ENCODE measurements around the gene RPL41. TPM values are rescaled to one million over a fixed set of nuclear protein-coding genes. Genes with fewer than 3 reads are reported as not detected.
A peak's percentile ranks its signal among the peaks of the same experiment; 100 is the strongest.

The RPL41 gene
- polyA plus RNA-seq, 1 of the 3 experiments (the other 2 are of a cell fraction) = 12,464 TPM

DNA sequence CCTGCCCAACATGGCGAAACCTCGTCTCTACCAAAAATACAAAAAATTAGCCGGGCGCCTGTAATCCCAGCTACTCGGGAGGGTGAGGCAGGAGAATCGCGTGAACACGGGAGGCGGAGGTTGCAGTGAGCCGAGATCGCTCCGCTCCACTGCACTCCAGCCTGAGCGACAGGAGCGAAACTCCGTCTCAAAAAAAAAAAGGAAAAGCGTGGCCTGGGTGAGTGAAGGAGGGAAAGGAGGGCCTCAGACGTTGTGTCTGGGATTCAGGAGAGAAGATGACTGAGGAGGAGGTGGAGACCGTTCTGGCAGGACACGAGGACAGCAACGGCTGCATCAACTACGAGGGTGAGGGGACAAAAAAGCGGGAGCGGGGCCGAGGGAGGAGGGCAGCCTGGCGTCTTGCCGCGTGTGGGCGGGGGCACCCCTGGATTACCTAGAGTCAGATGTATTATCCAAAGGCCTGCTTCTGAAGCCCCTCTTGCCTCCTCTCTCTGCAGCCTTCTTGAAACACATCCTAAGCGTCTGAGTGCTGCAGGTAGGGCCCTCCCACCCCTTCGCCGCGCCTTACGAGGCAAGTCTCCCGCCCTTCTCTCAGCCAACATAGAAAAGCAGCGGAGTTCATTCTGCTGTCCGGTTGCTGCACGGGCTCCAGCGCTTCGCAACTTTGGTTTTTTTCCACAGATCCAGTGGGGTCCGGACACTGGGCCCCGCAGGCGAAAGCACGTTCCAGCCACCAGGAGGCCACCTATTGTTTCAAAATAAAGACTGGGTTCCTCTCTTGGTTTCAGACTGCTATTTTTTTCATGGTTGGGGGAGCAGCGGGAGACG lies 41.0 kb downstream of the RPL41 start:
- DNase-seq = peak; percentile 63
- Histone ChIP-seq H3K9me2 (no peaks in the 10 kb centered on the region), H3K9ac (peak overlapping the region; percentile 59; the same call in 1 of the 2 replicates), H3K4me1 (ENCODE audit: control insufficient read depth in 1 of 2, insufficient read depth in 2 of 2, low read depth in 1 of 2, low read length in 1 of 2) (peaks cover 31 to 43% of the 10 kb centered on the region in 2 experiments; a peak in 3 of 4 replicates), H3F3A (replicated peaks; ENCODE audit: insufficient read depth) (peaks cover 41% of the 10 kb centered on the region), H3K4me3 (ENCODE audit: low read depth in 2 of 2, low read length in 1 of 2) (peak overlapping the region; percentile 42 to 58), H3K36me3 (replicated peaks in 1 of 2; ENCODE audit: control insufficient read depth in 1 of 2, insufficient read depth in 2 of 2, low read length in 1 of 2) (peaks cover 36 to 40% of the 10 kb centered on the region in 2 experiments), H4K20me1 (ENCODE audit: insufficient read depth) (peaks cover 30% of the 10 kb centered on the region), H2AFZ (ENCODE audit: low read depth) (0 out of 2 replicates have a peak overlapping the region, but pooled peaks have one; percentile 48), H3K9me3 (no peaks in the 10 kb centered on the region), H3K27ac (ENCODE audit: low read depth in 2 of 2, low read length in 1 of 2) (peak overlapping the region; percentile 70 to 89), H3K79me2 (ENCODE audit: insufficient read depth) (peaks cover 75% of the 10 kb centered on the region), H3K4me2 (peak overlapping the region; percentile 74), H3K27me3 (ENCODE audit: insufficient read depth) (no peaks in the 10 kb centered on the region)
- ChIA-PET POLR2A (interaction anchor here (0.6 to 2.5 kb wide), 5 partner anchors 29 to 110 kb away, joined by 3 to 19 read pairs (median 6); partner anchors contain the start of genes ESYT1, SMARCC2 and ZC3H10), CTCF (interaction anchor here (0.7 to 3.6 kb wide), 6 partner anchors 29 to 48 kb away, joined by 3 to 14 read pairs (median 10); partner anchors contain the start of genes ESYT1, SMARCC2 and ZC3H10)
- 35% methylated on average over 44 of the region's 45 CpGs for WGBS (ENCODE audit: low lambda C conversion rate)
- TF ChIP-seq, protein P1, sequence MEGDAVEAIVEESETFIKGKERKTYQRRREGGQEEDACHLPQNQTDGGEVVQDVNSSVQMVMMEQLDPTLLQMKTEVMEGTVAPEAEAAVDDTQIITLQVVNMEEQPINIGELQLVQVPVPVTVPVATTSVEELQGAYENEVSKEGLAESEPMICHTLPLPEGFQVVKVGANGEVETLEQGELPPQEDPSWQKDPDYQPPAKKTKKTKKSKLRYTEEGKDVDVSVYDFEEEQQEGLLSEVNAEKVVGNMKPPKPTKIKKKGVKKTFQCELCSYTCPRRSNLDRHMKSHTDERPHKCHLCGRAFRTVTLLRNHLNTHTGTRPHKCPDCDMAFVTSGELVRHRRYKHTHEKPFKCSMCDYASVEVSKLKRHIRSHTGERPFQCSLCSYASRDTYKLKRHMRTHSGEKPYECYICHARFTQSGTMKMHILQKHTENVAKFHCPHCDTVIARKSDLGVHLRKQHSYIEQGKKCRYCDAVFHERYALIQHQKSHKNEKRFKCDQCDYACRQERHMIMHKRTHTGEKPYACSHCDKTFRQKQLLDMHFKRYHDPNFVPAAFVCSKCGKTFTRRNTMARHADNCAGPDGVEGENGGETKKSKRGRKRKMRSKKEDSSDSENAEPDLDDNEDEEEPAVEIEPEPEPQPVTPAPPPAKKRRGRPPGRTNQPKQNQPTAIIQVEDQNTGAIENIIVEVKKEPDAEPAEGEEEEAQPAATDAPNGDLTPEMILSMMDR (IDR thresholded peaks at IDR 0.05) = peak; percentile 76
- TF ChIP-seq EZH2phosphoT487 (IDR thresholded peaks at IDR 0.05; ENCODE audit: borderline replicate concordance, low read depth) (no peak), GABPA (IDR thresholded peaks at IDR 0.05; ENCODE audit: low read depth) (no peak), FOSL2 (IDR thresholded peaks at IDR 0.05; ENCODE audit: borderline replicate concordance, low read depth) (no peak), MEF2A (IDR thresholded peaks at IDR 0.05; ENCODE audit: borderline replicate concordance, low read depth) (no peak), POLR2AphosphoS5 (IDR thresholded peaks at IDR 0.05; ENCODE audit: low read depth, low read length) (peak; percentile 27; the same call in 1 of the 2 replicates), JUND (IDR thresholded peaks at IDR 0.05) (no peak), TAF1 (IDR thresholded peaks at IDR 0.05; ENCODE audit: borderline replicate concordance, low read depth, low read length) (0 out of 2 replicates have a peak, but pooled peaks have one; percentile 27), GATA2 (CRISPR knock-in tag; IDR thresholded peaks at IDR 0.05) (no peak), EP300 (IDR thresholded peaks at IDR 0.05; ENCODE audit: borderline replicate concordance in 1 of 2, low read depth in 1 of 2, low read length in 1 of 2) (no peak), FOXJ3 (CRISPR knock-in tag; IDR thresholded peaks at IDR 0.05) (no peak), YY1 (IDR thresholded peaks at IDR 0.05; ENCODE audit: low read depth) (no peak), FOXM1 (IDR thresholded peaks at IDR 0.05; ENCODE audit: low read depth) (no peak), TEAD4 (IDR thresholded peaks at IDR 0.05; ENCODE audit: borderline replicate concordance, insufficient read depth) (0 out of 2 replicates have a peak, but pooled peaks have one; percentile 32), MXI1 (IDR thresholded peaks at IDR 0.05; ENCODE audit: low read depth, low read length) (peak; percentile 12; the same call in 1 of the 2 replicates), RAD21 (IDR thresholded peaks at IDR 0.05; ENCODE audit: low read length) (peak; percentile 18), ELF1 (IDR thresholded peaks at IDR 0.05) (no peak), NRF1 (IDR thresholded peaks at IDR 0.05; ENCODE audit: low read depth, low read length) (no peak)
- TF ChIP-seq, protein P2, sequence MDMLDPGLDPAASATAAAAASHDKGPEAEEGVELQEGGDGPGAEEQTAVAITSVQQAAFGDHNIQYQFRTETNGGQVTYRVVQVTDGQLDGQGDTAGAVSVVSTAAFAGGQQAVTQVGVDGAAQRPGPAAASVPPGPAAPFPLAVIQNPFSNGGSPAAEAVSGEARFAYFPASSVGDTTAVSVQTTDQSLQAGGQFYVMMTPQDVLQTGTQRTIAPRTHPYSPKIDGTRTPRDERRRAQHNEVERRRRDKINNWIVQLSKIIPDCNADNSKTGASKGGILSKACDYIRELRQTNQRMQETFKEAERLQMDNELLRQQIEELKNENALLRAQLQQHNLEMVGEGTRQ (IDR thresholded peaks at IDR 0.05; ENCODE audit: borderline replicate concordance, low read depth, low read length) = no peak
- TF ChIP-seq, protein P3, sequence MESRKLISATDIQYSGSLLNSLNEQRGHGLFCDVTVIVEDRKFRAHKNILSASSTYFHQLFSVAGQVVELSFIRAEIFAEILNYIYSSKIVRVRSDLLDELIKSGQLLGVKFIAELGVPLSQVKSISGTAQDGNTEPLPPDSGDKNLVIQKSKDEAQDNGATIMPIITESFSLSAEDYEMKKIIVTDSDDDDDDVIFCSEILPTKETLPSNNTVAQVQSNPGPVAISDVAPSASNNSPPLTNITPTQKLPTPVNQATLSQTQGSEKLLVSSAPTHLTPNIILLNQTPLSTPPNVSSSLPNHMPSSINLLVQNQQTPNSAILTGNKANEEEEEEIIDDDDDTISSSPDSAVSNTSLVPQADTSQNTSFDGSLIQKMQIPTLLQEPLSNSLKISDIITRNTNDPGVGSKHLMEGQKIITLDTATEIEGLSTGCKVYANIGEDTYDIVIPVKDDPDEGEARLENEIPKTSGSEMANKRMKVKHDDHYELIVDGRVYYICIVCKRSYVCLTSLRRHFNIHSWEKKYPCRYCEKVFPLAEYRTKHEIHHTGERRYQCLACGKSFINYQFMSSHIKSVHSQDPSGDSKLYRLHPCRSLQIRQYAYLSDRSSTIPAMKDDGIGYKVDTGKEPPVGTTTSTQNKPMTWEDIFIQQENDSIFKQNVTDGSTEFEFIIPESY (IDR thresholded peaks at IDR 0.05; ENCODE audit: borderline replicate concordance, low read depth) = no peak
- TF ChIP-seq, protein P4, sequence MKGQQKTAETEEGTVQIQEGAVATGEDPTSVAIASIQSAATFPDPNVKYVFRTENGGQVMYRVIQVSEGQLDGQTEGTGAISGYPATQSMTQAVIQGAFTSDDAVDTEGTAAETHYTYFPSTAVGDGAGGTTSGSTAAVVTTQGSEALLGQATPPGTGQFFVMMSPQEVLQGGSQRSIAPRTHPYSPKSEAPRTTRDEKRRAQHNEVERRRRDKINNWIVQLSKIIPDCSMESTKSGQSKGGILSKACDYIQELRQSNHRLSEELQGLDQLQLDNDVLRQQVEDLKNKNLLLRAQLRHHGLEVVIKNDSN (IDR thresholded peaks at IDR 0.05; ENCODE audit: borderline replicate concordance, low read depth) = no peak
- TF ChIP-seq, protein P5, sequence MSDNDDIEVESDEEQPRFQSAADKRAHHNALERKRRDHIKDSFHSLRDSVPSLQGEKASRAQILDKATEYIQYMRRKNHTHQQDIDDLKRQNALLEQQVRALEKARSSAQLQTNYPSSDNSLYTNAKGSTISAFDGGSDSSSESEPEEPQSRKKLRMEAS (IDR thresholded peaks at IDR 0.05; ENCODE audit: low read depth) = 0 out of 2 replicates have a peak, but pooled peaks have one; percentile 53
